Measurements from ENCODE around the gene MAGI2.

DNA sequence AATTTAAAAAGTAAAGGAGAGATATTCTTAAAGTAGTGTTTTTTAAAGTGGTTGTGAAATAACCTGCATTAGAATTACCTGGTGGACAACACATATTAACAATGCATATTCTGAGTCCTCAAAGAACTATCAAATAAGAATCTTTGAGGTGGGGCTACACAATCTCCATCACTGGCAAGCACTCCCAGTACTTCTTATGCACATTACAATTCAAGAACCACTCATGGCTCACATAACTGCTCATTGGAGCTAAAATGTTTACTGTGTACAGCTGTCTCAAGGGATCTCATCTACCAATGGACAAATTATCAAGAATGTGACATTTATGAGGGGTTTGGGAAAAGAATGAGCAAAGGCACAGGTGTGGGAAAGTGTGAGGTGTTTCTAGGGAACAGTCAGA, 962.9 kb downstream of the MAGI2 start:
- TF ChIP-seq POLR2AphosphoS5 (IDR thresholded peaks at IDR 0.05; ENCODE audit: low read depth, low read length) (no peak), POLR2A (IDR thresholded peaks at IDR 0.05; ENCODE audit: low read depth, low read length) (no peak), TAF1 (IDR thresholded peaks at IDR 0.05; ENCODE audit: low read depth, low read length) (no peak)

Data from GM12891 (cell line).